ENCODE results near the gene RBM15. TPM values are rescaled to one million over a fixed set of nuclear protein-coding genes. Genes with fewer than 3 reads are reported as not detected.

Gene RBM15
- total RNA-seq, 1 donor from 2014 or later, result 27.8 TPM

GRCh38 chr1:110321045-110321444 lies 18.1 kb upstream of the RBM15 start:
- Mint-ChIP-seq H3K36me3 (ENCODE audit: unreplicated experiment) (no peaks in the 10 kb centered on the region), H3K9me3 (ENCODE audit: unreplicated experiment) (peaks cover 3% of the 10 kb centered on the region), H3K4me1 (ENCODE audit: unreplicated experiment) (no peaks in the 10 kb centered on the region), H3K27me3 (ENCODE audit: unreplicated experiment) (peaks cover 25% of the 10 kb centered on the region), H3K27ac (ENCODE audit: unreplicated experiment) (no peak overlapping the region), H3K4me3 (ENCODE audit: unreplicated experiment) (no peak overlapping the region)
- TF ChIP-seq CTCF (IDR thresholded peaks at IDR 0.05), result no peak
- DNase-seq (ENCODE audit: extremely low spot score, unreplicated experiment), result no peak

- Mint-ChIP-seq H3K36me3 (ENCODE audit: unreplicated experiment) (no peaks in the 10 kb centered on the region), H3K27ac (ENCODE audit: unreplicated experiment) (no peak overlapping the region), H3K4me3 (ENCODE audit: unreplicated experiment) (no peak overlapping the region), H3K9me3 (ENCODE audit: unreplicated experiment) (peaks cover 3% of the 10 kb centered on the region), H3K27me3 (ENCODE audit: unreplicated experiment) (peaks cover 25% of the 10 kb centered on the region), H3K4me1 (ENCODE audit: unreplicated experiment) (no peaks in the 10 kb centered on the region)
- TF ChIP-seq CTCF (IDR thresholded peaks at IDR 0.05), result no peak
- DNase-seq (ENCODE audit: extremely low spot score, unreplicated experiment), result peak; percentile 11
Measured at GRCh38 chr1:110321846-110322245, 17.3 kb upstream of the RBM15 start.

GRCh38 chr1:110324667-110325066 lies 14.5 kb upstream of the RBM15 start:
- Mint-ChIP-seq H3K27ac (ENCODE audit: unreplicated experiment) (no peak overlapping the region), H3K36me3 (ENCODE audit: unreplicated experiment) (no peaks in the 10 kb centered on the region), H3K4me1 (ENCODE audit: unreplicated experiment) (no peaks in the 10 kb centered on the region), H3K9me3 (ENCODE audit: unreplicated experiment) (peaks cover under 1% of the 10 kb centered on the region), H3K27me3 (ENCODE audit: unreplicated experiment) (peaks cover 16% of the 10 kb centered on the region), H3K4me3 (ENCODE audit: unreplicated experiment) (no peak overlapping the region)
- no peak for TF ChIP-seq CTCF (IDR thresholded peaks at IDR 0.05)
- no peak for DNase-seq (ENCODE audit: extremely low spot score, unreplicated experiment)

GRCh38 chr1:110326826-110327225 lies 12.4 kb upstream of the RBM15 start:
- Mint-ChIP-seq H3K27me3 (ENCODE audit: unreplicated experiment) (peaks cover 14% of the 10 kb centered on the region), H3K4me3 (ENCODE audit: unreplicated experiment) (no peak overlapping the region), H3K36me3 (ENCODE audit: unreplicated experiment) (no peaks in the 10 kb centered on the region), H3K9me3 (ENCODE audit: unreplicated experiment) (no peaks in the 10 kb centered on the region), H3K27ac (ENCODE audit: unreplicated experiment) (no peak overlapping the region), H3K4me1 (ENCODE audit: unreplicated experiment) (no peaks in the 10 kb centered on the region)
- DNase-seq (ENCODE audit: extremely low spot score, unreplicated experiment), result no peak
- TF ChIP-seq CTCF (IDR thresholded peaks at IDR 0.05), result no peak

GRCh38 chr1:110328274-110328673 lies 10.9 kb upstream of the RBM15 start:
- H3K36me3 Mint-ChIP-seq (ENCODE audit: unreplicated experiment), result no peaks in the 10 kb centered on the region
- peaks cover 6% of the 10 kb centered on the region for H3K27me3 Mint-ChIP-seq (ENCODE audit: unreplicated experiment)
- H3K9me3 Mint-ChIP-seq (ENCODE audit: unreplicated experiment), result no peaks in the 10 kb centered on the region
- H3K27ac Mint-ChIP-seq (ENCODE audit: unreplicated experiment), result no peak overlapping the region
- DNase-seq (ENCODE audit: extremely low spot score, unreplicated experiment), result no peak
- TF ChIP-seq CTCF (IDR thresholded peaks at IDR 0.05), result no peak
- no peak overlapping the region for H3K4me3 Mint-ChIP-seq (ENCODE audit: unreplicated experiment)
- no peaks in the 10 kb centered on the region for H3K4me1 Mint-ChIP-seq (ENCODE audit: unreplicated experiment)
